Large intestine (tissue), 3 donors: ENCODE measurements around the gene SERHL2. TPM values are rescaled to one million over a fixed set of nuclear protein-coding genes. Genes with fewer than 3 reads are reported as not detected.
"Not testable (repeated sequence)": the region's sequence is repeated elsewhere in the genome, so short reads cannot be mapped to it uniquely, and the experiment has no call there.

Experiments used
- DNase-seq, 2 donors: peaks; one replicate each; pipeline versions ENCODE4 v3.0.0 to v3.0.0-alpha.2; 2013
- H3K27ac ChIP-seq: one replicate; pipeline ENCODE4 v1.5.1; 2013; ENCODE audit warnings: low read length
- H3K27me3 ChIP-seq: 2 replicates; pipeline ENCODE4 v1.6.1; 2013; ENCODE audit warnings: low read length; ENCODE audit not compliant: control insufficient read depth, insufficient read depth
- H3K36me3 ChIP-seq: 2 replicates; pipeline ENCODE4 v1.6.1; 2013; ENCODE audit warnings: low read length; ENCODE audit not compliant: control insufficient read depth, insufficient read depth
- H3K4me1 ChIP-seq: one replicate; pipeline ENCODE4 v1.6.1; 2013; ENCODE audit warnings: low read length; ENCODE audit not compliant: control insufficient read depth, insufficient read depth
- H3K4me3 ChIP-seq: one replicate; pipeline ENCODE4 v1.5.1; 2013; ENCODE audit warnings: low read length
- H3K9me3 ChIP-seq: one replicate; pipeline ENCODE4 v1.6.1; 2013; ENCODE audit warnings: mild to moderate bottlenecking, low read depth, low read length, moderate library complexity; ENCODE audit not compliant: control insufficient read depth
- WGBS: methylation state at CpG from one replicate; pipeline ENCODE4 v1.1.5; 2013; ENCODE audit warnings: low lambda C conversion rate; ENCODE audit not compliant: insufficient coverage; 5-methylcytosine and 5-hydroxymethylcytosine counted together
- polyA plus RNA-seq: library from polyadenylated mRNA; unstranded; fragments of 120-200 nt; gene quantifications from one replicate; pipeline ENCODE4 v1.2.1, GENCODE V29; 2013

SERHL2 gene
- polyA plus RNA-seq, 1 donor = 2.9 TPM

DNA sequence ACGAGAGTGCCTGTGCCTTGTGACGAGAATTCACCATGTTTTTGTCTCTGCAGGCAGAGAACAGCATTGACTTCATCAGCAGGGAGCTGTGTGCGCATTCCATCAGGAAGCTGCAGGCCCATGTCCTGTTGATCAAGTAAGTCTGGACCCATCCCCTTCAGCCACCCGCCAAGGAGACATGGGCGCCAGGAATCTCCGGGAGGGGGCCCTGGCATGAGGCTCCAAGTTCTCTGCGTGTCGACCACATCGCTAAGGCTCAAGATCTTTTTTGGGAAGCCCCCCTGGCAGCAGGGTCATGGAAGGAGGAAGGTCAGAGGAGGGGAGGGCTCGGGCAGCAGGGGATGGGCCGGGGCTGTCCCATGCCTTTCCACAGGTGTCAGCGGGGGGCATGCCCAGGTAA is 17.3 kb downstream of the SERHL2 start:
- not testable (repeated sequence) for H3K27me3 ChIP-seq, H3K9me3 ChIP-seq, H3K27ac ChIP-seq, H3K4me3 ChIP-seq, DNase-seq, H3K4me1 ChIP-seq
- peaks cover 18% of the 10 kb centered on the region for H3K36me3 ChIP-seq
- WGBS = no CpG with 5 or more reads among the region's 12 CpGs

DNA sequence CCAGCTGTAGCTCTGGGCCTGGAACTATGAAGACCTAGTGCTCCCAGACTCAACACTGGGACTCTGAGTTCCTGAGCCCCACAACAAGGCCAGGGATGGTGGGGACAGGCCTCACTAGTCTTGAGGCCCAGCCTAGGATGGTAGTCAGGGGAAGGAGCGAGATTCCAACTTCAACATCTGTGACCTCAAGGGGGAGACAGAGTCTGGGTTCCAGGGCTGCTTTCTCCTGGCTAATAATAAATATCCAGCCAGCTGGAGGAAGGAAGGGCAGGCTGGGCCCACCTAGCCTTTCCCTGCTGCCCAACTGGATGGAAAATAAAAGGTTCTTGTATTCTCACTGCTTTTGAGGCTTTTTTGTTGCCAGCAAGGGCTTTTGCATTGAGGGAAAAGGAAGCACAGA is 20.3 kb downstream of the SERHL2 start:
- H3K4me1 ChIP-seq, H3K4me3 ChIP-seq, DNase-seq, H3K27ac ChIP-seq, H3K27me3 ChIP-seq, H3K9me3 ChIP-seq: not testable (repeated sequence)
- H3K36me3 ChIP-seq = peaks cover 32% of the 10 kb centered on the region
- WGBS = no CpG with 5 or more reads among the region's 1 CpG

DNA sequence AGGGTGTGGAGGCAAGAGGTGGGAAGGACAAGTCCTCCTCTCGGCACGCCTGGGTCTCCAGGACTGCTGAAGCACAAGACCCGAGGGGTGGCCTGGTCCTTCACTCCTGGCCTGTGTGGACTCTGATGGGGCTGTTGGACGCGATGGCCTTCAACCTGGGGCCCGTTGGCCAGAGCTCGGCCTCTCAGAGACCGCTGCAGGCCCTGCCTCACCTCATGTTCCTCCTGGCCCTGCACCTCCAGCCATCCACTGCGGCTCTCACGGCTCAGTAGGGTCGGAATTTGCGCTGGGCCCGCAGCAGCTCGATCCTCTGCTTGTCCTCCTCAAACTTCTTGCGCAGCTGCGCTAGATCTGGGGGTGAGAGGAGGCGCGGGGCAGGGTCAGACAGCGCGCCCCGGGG is 20.7 kb downstream of the SERHL2 start:
- WGBS = no CpG with 5 or more reads among the region's 21 CpGs
- H3K27me3 ChIP-seq, H3K4me1 ChIP-seq, DNase-seq, H3K4me3 ChIP-seq, H3K27ac ChIP-seq, H3K9me3 ChIP-seq: not testable (repeated sequence)
- peaks cover 31% of the 10 kb centered on the region for H3K36me3 ChIP-seq

DNA sequence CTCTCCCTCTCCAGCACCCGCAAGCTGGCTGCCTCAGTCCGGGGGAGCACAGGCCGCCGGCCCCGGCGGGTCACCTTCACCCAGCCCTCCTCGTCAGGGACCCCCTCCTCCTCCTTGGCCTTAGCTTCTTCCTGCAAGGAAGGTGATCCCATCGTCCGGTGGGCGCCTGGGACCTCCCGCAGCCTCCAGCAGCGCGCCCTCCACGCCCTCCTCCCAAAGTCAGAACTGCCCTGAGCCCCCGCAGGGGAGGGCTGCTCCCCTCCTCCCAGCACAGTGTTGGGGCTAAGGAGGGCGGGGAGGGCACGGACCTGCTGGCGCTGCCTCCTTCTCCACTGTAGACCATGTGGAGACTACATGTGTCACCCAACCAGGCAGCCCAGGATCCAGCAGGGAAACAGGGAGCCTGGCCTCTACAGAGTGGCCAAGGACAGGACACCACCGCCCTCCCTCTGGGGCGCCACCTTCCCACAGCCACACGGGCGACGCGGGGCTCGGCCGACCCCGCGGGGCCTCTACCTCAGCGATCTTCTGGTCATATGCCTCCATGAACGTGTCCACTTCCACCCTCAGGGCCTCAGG is 22.3 kb downstream of the SERHL2 start:
- H3K27ac ChIP-seq, H3K4me1 ChIP-seq, H3K4me3 ChIP-seq, H3K9me3 ChIP-seq, DNase-seq, H3K27me3 ChIP-seq: not testable (repeated sequence)
- H3K36me3 ChIP-seq = peaks cover 29% of the 10 kb centered on the region
- WGBS = no CpG with 5 or more reads among the region's 30 CpGs

DNA sequence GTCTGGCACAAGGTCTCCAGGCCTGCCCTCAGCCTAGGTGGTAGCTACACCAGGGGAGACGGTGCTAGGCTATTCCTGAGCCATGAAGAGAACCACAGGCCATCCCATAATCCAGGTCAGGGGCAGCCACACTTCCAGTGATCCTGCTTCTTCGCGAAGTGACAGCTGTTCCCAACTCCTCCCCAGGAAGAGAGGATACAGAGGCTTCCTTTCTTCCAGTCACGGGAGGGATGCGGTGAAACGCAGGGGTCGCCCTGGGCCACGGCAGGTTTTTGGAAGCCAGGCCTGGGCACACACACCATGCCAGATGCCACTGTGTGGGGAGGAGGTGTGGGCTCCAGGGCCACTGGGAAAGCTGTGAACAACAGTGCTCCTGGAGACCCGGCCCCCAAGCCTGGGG is 23.4 kb downstream of the SERHL2 start:
- H3K4me1 ChIP-seq, H3K27me3 ChIP-seq, H3K27ac ChIP-seq, H3K9me3 ChIP-seq, H3K4me3 ChIP-seq, DNase-seq: not testable (repeated sequence)
- peaks cover 29% of the 10 kb centered on the region for H3K36me3 ChIP-seq
- WGBS = no CpG with 5 or more reads among the region's 9 CpGs

DNA sequence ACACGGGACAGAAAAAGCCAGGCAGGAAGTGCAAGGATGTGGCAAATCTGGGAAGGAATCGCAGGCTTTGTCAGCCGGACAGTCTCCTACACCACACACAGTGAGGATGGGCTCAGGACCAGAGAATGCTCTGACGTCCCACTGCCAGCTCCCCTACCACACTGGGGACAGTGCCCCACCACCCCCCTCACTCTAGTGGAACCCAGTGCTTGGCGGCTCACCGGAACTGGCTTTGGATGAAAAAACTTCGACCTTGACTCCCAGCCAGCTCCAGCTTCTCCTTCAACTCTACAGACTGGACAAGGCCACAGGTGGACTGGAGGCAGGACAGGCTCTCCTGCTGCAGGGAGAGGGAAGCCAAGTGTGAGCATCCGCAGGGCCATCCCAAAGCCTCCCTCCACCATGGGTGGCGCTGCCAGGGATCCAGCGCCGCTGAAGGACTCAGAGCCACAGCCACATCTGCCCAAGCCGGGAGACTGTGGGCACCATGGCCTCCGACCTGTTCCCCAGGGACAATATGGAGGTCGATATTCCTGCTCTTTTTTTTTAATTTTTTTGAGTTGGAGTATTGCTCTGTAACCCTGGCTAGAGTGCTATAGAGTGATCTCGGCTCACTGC is 24.0 kb downstream of the SERHL2 start:
- H3K4me1 ChIP-seq = peaks cover 2% of the 10 kb centered on the region
- DNase-seq = no peak
- WGBS = 100% methylated on average over 3 of the region's 15 CpGs
- H3K27me3 ChIP-seq = no peaks in the 10 kb centered on the region
- H3K36me3 ChIP-seq = peaks cover 26% of the 10 kb centered on the region
- H3K27ac ChIP-seq = no peak overlapping the region
- no peak overlapping the region for H3K4me3 ChIP-seq
- no peaks in the 10 kb centered on the region for H3K9me3 ChIP-seq

DNA sequence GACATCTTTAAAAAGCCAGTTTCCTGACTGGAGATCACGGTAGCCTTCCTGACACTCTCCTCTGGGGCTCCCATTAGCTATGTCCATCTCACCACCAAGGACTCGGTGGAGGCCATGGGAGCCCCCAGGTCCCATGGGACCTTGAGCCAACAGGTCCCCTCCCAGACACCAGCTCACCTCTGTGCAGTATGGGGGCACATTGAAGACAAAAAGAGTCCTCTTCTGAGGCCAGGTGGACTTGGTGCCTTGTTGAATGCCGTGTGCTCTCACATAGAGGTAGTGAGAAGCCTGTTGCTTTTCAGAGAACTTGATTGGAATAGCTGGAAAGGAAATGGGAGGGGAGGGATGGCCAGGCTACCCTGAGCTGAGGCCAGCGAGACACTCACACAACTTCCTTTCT is 26.3 kb downstream of the SERHL2 start:
- not testable (repeated sequence) for H3K27me3 ChIP-seq, H3K4me1 ChIP-seq, DNase-seq, H3K9me3 ChIP-seq, H3K27ac ChIP-seq, H3K4me3 ChIP-seq
- WGBS = no CpG with 5 or more reads among the region's 4 CpGs
- H3K36me3 ChIP-seq = peaks cover 34% of the 10 kb centered on the region

DNA sequence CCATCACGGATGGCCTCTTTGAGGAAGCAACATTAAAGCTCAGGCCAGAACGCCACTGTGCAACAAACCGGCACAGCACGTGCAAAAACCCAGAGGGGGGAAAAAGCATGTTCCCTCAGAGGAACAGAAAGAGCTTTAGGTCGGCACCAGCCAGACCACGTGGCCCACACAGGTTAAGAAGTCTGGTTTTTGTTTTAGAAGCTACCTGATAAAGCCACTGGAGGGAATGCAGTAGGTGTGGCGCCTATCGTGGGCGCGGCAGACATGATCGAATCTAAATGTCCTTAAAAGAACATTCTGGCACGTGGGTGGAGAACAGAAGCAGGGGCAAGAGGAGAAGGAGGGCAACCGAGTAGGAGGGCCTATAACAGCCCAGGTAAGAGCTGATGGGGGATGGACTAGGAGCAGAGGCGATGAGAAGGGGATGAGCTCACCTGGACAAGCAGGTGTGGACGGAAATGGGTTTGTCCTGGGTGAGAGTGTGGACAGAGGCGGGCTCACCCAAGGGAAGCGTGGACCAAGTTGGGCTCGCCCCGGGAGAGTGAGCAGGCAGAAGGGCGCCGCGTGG is 27.5 kb downstream of the SERHL2 start:
- Histone ChIP-seq H3K27ac (peak overlapping the region; percentile 33), H3K4me3 (peak overlapping the region; percentile 62), H3K36me3 (peaks cover 46% of the 10 kb centered on the region)
- not testable (repeated sequence) for H3K4me1 ChIP-seq, DNase-seq, H3K9me3 ChIP-seq, H3K27me3 ChIP-seq
- WGBS = no CpG with 5 or more reads among the region's 22 CpGs

DNA sequence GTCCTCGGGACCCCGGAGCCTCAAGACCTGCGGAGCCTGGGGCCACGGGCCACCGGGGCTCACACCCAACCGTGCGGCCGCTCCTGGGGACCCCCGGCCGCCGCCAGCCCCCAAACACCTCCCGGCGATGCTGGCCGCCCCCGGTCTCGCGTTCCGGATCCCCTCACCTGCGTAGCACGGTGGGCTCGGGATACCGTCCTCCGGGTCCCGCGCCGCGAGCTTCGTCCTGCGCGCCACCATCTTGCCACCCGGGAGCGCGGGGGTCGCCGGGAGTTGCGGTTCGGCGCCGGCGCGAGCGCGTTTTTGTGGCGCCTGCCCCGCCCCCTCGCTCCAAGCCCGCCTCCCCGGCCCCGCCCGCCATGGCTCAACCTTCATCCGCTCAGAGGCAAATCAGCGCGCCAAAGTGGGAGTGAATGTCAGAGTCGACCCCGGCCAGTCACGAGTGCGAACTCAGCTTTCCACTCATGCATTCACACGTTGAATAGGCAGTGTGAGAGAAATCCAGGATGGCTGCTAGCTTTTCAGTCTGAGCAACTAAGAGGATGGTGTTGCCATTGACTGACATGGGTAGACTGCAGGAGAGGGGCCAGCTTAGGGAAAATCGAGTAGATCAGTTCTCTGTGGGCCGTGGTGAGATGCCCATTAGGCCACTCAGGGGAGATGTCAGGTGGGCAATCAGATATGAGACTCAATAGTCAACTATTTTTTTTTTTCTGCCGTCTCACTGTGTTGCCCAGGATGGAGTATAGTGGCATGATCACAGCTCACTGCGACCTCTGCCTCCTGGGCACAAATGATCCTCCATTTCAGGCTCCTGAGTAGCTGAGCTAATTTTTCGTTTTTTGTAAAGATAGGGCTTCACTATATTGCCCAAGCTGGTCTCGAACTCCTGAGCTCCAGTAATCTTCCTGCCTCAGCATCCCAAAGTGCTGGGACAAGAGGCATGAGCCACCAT is 28.3 kb downstream of the SERHL2 start:
- Histone ChIP-seq H3K27ac (peak overlapping the region; percentile 33), H3K36me3 (peaks cover 50% of the 10 kb centered on the region)
- WGBS = 100% methylated on average over 1 of the region's 64 CpGs

DNA sequence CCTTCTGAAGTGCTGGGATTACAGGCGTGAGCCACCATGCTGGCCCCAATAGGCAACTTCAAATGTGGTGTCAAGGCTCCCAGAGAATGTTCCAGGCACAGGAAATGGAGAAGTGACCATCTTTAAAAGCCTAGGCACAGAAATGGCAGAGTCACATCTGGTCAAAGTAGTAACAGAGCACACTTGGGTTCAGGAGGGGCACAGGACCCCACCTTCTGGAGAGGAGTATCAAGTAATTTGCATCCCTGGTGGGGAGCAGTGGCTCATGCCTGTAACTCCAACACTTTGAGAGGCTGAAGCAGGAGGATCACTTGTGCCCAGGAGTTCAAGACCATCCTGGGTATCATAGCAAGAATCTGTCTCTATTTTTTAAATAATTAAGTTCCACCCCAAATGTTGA is 29.2 kb downstream of the SERHL2 start:
- H3K4me1 ChIP-seq = peaks cover 2% of the 10 kb centered on the region
- H3K27ac ChIP-seq = no peak overlapping the region
- peaks cover 52% of the 10 kb centered on the region for H3K36me3 ChIP-seq
- H3K9me3 ChIP-seq = no peaks in the 10 kb centered on the region
- DNase-seq = no peak
- H3K27me3 ChIP-seq = no peaks in the 10 kb centered on the region
- H3K4me3 ChIP-seq = no peak overlapping the region
- no CpG with 5 or more reads among the region's 1 CpG for WGBS

More for the DNA sequence above, 28.3 kb downstream of the SERHL2 start:
- no peaks in the 10 kb centered on the region for H3K27me3 ChIP-seq
- DNase-seq = peak; percentile 53 to 78
- peak overlapping the region; percentile 62 for H3K4me3 ChIP-seq
- H3K4me1 ChIP-seq = peaks cover 2% of the 10 kb centered on the region
- H3K9me3 ChIP-seq = no peaks in the 10 kb centered on the region
